ENCODE measurements around the gene RABGAP1L. TPM values are rescaled to one million over a fixed set of nuclear protein-coding genes. Genes with fewer than 3 reads are reported as not detected.

The RABGAP1L gene
- total RNA-seq, 1 donor from 2014 or later = 46.0 TPM

GRCh38 chr1:174726167-174726879, 567.0 kb downstream of the RABGAP1L start:
- Histone ChIP-seq H3F3A (ENCODE audit: low read depth) (no peaks in the 10 kb centered on the region), H3K4me1 (no peaks in the 10 kb centered on the region), H3K36me3 (no peaks in the 10 kb centered on the region), H3K9ac (no peak overlapping the region), H3K27ac (no peak overlapping the region), H3K9me3 (ENCODE audit: low read depth) (no peaks in the 10 kb centered on the region), H2AFZ (replicated peaks) (no peak overlapping the region), H3K27me3 (no peaks in the 10 kb centered on the region), H3K4me3 (no peak overlapping the region), H3K4me2 (no peak overlapping the region), H4K20me1 (ENCODE audit: low read depth) (no peaks in the 10 kb centered on the region), H3K79me2 (ENCODE audit: low read depth) (no peaks in the 10 kb centered on the region)
- Mint-ChIP-seq H3K36me3 (no peaks in the 10 kb centered on the region), H3K27me3 (ENCODE audit: insufficient read depth, low read depth) (peaks cover 2% of the 10 kb centered on the region), H3K4me1 (no peaks in the 10 kb centered on the region), H3K9me3 (no peaks in the 10 kb centered on the region), H3K27ac (no peak overlapping the region), H3K4me3 (no peak overlapping the region)
- peak; percentile 39 for DNase-seq (ENCODE audit: low spot score)
- TF ChIP-seq EZH2 (IDR thresholded peaks at IDR 0.05) = no peak
- TF ChIP-seq, protein P1, sequence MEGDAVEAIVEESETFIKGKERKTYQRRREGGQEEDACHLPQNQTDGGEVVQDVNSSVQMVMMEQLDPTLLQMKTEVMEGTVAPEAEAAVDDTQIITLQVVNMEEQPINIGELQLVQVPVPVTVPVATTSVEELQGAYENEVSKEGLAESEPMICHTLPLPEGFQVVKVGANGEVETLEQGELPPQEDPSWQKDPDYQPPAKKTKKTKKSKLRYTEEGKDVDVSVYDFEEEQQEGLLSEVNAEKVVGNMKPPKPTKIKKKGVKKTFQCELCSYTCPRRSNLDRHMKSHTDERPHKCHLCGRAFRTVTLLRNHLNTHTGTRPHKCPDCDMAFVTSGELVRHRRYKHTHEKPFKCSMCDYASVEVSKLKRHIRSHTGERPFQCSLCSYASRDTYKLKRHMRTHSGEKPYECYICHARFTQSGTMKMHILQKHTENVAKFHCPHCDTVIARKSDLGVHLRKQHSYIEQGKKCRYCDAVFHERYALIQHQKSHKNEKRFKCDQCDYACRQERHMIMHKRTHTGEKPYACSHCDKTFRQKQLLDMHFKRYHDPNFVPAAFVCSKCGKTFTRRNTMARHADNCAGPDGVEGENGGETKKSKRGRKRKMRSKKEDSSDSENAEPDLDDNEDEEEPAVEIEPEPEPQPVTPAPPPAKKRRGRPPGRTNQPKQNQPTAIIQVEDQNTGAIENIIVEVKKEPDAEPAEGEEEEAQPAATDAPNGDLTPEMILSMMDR (IDR thresholded peaks at IDR 0.05) = peak; percentile 74

DNA sequence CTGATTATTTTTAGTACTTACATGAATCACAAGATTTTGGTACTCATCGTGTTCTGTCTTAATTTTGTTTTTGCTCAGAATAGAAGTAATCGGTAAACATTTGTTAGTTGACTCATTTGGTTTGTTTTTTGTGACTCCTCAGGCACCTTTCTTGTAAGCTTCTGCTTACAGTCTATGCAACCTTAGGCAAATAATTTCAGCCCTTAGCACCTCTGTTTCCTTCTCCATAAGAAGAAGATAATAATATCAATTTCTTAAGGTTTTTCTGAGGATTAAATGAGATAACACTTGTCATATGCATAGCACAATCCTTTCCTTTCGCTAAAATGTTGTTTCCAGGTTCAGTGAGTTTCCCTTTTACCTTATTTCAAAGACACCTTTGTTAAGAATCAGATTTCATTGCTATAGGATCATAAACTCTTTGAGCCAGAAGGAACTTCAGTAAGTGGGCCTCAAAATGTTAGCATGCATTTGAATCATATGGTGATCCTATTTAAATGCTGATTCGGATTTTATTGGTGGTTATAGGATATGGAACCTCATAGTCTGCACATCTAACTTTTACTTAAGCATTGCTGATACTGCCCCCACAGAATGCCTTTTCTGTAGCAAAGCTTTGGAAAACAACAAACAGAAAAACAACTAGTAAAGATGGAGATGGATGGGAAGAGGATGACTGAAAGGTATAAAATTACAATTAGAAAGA, 567.7 kb downstream of the RABGAP1L start:
- Histone ChIP-seq H2AFZ (replicated peaks) (no peak overlapping the region), H3K4me3 (no peak overlapping the region), H3K9ac (no peak overlapping the region), H3K4me2 (no peak overlapping the region), H3K79me2 (ENCODE audit: low read depth) (no peaks in the 10 kb centered on the region), H3K27me3 (no peaks in the 10 kb centered on the region), H3F3A (ENCODE audit: low read depth) (no peaks in the 10 kb centered on the region), H3K36me3 (no peaks in the 10 kb centered on the region), H3K27ac (no peak overlapping the region), H3K9me3 (ENCODE audit: low read depth) (no peaks in the 10 kb centered on the region), H3K4me1 (no peaks in the 10 kb centered on the region), H4K20me1 (ENCODE audit: low read depth) (no peaks in the 10 kb centered on the region)
- Mint-ChIP-seq H3K4me3 (no peak overlapping the region), H3K27me3 (ENCODE audit: insufficient read depth, low read depth) (peaks cover 2% of the 10 kb centered on the region), H3K4me1 (no peaks in the 10 kb centered on the region), H3K27ac (no peak overlapping the region), H3K36me3 (no peaks in the 10 kb centered on the region), H3K9me3 (no peaks in the 10 kb centered on the region)
- TF ChIP-seq EZH2phosphoT487 (IDR thresholded peaks at IDR 0.05) (no peak), EZH2 (IDR thresholded peaks at IDR 0.05) (no peak)
- TF ChIP-seq, protein P1 (IDR thresholded peaks at IDR 0.05) = no peak
- no peak for DNase-seq (ENCODE audit: low spot score)

GRCh38 chr1:174734270-174734669, 575.0 kb downstream of the RABGAP1L start:
- H3K27me3 ChIP-seq = no peaks in the 10 kb centered on the region

More at GRCh38 chr1:174734270-174734669, 575.0 kb downstream of the RABGAP1L start:
- Histone ChIP-seq H3K4me1 (no peaks in the 10 kb centered on the region), H3K79me2 (ENCODE audit: low read depth) (no peaks in the 10 kb centered on the region), H3K4me3 (no peak overlapping the region), H4K20me1 (ENCODE audit: low read depth) (no peaks in the 10 kb centered on the region), H3K9me3 (ENCODE audit: low read depth) (no peaks in the 10 kb centered on the region), H3K27ac (no peak overlapping the region), H3F3A (ENCODE audit: low read depth) (no peaks in the 10 kb centered on the region), H2AFZ (replicated peaks) (no peak overlapping the region), H3K9ac (no peak overlapping the region), H3K36me3 (no peaks in the 10 kb centered on the region), H3K4me2 (no peak overlapping the region)
- DNase-seq (ENCODE audit: low spot score) = no peak
- TF ChIP-seq, protein P1 (IDR thresholded peaks at IDR 0.05) = no peak
- no peak for TF ChIP-seq EZH2phosphoT487 (IDR thresholded peaks at IDR 0.05)
- TF ChIP-seq EZH2 (IDR thresholded peaks at IDR 0.05) = no peak
- Mint-ChIP-seq H3K4me1 (no peaks in the 10 kb centered on the region), H3K4me3 (no peak overlapping the region), H3K36me3 (no peaks in the 10 kb centered on the region), H3K9me3 (no peaks in the 10 kb centered on the region), H3K27ac (no peak overlapping the region), H3K27me3 (ENCODE audit: insufficient read depth, low read depth) (peaks cover 2% of the 10 kb centered on the region)
